ENCODE results near the gene MAFF.

DNA sequence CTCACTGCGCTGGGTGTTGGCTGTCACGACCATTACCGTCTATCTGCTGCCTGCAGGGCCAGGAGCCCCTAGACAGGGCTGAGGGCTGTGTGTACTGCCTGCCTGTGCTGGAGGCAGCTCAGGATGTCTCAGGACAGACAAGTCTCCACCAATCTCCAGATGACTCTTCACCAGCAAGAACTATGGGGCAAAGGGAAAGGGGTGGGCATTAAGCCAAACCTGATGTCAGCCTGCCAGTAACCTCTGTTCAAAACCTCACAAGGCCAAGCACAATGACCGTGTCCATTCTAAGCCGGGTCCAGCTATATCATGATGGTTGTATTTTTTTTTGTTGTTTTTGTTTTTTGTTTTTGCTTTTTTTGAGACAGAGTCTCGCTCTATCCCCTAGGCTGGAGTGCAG lies 31.6 kb downstream of the MAFF start:
- TF ChIP-seq, protein P1, sequence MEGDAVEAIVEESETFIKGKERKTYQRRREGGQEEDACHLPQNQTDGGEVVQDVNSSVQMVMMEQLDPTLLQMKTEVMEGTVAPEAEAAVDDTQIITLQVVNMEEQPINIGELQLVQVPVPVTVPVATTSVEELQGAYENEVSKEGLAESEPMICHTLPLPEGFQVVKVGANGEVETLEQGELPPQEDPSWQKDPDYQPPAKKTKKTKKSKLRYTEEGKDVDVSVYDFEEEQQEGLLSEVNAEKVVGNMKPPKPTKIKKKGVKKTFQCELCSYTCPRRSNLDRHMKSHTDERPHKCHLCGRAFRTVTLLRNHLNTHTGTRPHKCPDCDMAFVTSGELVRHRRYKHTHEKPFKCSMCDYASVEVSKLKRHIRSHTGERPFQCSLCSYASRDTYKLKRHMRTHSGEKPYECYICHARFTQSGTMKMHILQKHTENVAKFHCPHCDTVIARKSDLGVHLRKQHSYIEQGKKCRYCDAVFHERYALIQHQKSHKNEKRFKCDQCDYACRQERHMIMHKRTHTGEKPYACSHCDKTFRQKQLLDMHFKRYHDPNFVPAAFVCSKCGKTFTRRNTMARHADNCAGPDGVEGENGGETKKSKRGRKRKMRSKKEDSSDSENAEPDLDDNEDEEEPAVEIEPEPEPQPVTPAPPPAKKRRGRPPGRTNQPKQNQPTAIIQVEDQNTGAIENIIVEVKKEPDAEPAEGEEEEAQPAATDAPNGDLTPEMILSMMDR (IDR thresholded peaks at IDR 0.05; ENCODE audit: low read depth, low read length, poor library complexity, severe bottlenecking) = no peak
- no peak for TF ChIP-seq EZH2phosphoT487 (IDR thresholded peaks at IDR 0.05; ENCODE audit: borderline replicate concordance, low read length)

All from DOHH2 (cell line).